Endothelial cell (in vitro differentiated cells): ENCODE results near the gene SLC16A3. TPM values are rescaled to one million over a fixed set of nuclear protein-coding genes. Genes with fewer than 3 reads are reported as not detected.

ENCODE experiments used
- DNase-seq: peaks from one replicate; pipeline ENCODE4 v3.0.0; 2021; ENCODE audit warnings: low spot score
- H3K27ac Mint-ChIP-seq: one replicate; pipeline ENCODE4 v1.8.0; 2021; ENCODE audit warnings: mixed read lengths, inconsistent platforms; ENCODE audit not compliant: unreplicated experiment
- H3K27me3 Mint-ChIP-seq: one replicate; pipeline ENCODE4 v1.8.0; 2021; ENCODE audit warnings: mild to moderate bottlenecking, moderate library complexity, mixed read lengths, inconsistent platforms; ENCODE audit not compliant: unreplicated experiment
- H3K36me3 Mint-ChIP-seq: one replicate; pipeline ENCODE4 v1.8.0; 2021; ENCODE audit warnings: mild to moderate bottlenecking, low read depth, mixed read lengths, inconsistent platforms; ENCODE audit not compliant: unreplicated experiment
- H3K4me1 Mint-ChIP-seq: one replicate; pipeline ENCODE4 v1.8.0; 2021; ENCODE audit warnings: mild to moderate bottlenecking, mixed read lengths, inconsistent platforms; ENCODE audit not compliant: unreplicated experiment
- H3K4me3 Mint-ChIP-seq: one replicate; pipeline ENCODE4 v1.8.0; 2021; ENCODE audit warnings: mild to moderate bottlenecking, mixed read lengths, inconsistent platforms; ENCODE audit not compliant: unreplicated experiment
- H3K9me3 Mint-ChIP-seq: one replicate; pipeline ENCODE4 v1.8.0; 2021; ENCODE audit warnings: mixed read lengths, inconsistent platforms; ENCODE audit not compliant: unreplicated experiment
- total RNA-seq: library from RNA; stranded (reverse); fragmentation: NEBNext Ultra II Directional; extraction: Animal tissue kit (Norgen Biotek cat#: 25700); gene quantifications from one replicate; pipeline ENCODE4 v1.2.1, GENCODE V29; 2021; ENCODE audit not compliant: unreplicated experiment
- TF ChIP-seq, protein P1 (sequence below): fragments of 200-600 bp; sonication (generic); IDR thresholded peaks from one replicate; pipeline ENCODE4 v1.5.0; 2021; ENCODE audit warnings: antibody characterized with exemption; ENCODE audit not compliant: unreplicated experiment

Gene SLC16A3
- total RNA-seq, 1 donor from 2014 or later: 76.2 TPM

DNA sequence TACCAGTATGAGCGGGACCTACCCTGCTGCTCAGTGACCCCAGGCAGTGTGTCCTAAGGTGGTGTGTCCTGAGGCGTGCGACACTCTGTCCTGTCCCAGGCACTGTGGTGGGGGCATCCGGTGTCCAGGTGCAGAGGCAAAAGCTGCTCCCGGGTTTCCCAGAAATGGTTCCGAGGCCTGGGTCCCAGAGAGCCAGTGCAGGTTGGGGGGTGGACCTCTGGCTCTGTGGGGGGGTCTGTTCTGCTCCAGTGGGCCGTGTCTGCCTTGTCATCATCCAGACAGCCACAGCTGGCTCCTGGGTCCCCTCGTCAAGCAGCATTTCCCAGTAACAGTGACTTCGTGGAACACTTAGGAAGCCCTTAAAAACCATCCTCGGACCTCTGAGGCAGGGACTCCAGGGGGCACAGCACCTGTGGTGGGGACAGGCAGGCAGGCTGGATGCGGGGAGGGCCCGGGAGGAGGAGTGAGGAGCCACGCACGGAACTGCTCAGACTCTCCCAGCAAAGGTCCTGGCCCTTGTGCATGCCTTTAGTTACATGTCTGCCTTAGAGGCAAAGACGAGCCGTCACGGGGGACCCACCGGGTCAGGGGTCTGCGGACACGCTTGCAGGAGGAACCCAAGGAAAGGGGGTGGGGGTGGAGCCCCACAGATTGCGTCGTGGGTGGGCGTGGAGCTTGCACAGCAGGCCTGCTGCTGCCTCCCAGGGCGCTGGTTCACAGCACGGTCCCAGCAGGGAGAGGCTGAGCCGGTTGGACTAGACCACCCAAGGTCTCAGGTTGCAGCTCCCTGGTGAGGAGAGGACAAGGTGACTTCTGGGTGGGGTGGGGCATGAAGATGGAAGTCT, 5.6 kb downstream of the SLC16A3 start:
- Mint-ChIP-seq H3K36me3 (no peaks in the 10 kb centered on the region), H3K27me3 (peaks cover 5% of the 10 kb centered on the region), H3K4me1 (peaks cover 9% of the 10 kb centered on the region), H3K27ac (no peak overlapping the region), H3K4me3 (no peak overlapping the region), H3K9me3 (no peaks in the 10 kb centered on the region)
- TF ChIP-seq, protein P1, sequence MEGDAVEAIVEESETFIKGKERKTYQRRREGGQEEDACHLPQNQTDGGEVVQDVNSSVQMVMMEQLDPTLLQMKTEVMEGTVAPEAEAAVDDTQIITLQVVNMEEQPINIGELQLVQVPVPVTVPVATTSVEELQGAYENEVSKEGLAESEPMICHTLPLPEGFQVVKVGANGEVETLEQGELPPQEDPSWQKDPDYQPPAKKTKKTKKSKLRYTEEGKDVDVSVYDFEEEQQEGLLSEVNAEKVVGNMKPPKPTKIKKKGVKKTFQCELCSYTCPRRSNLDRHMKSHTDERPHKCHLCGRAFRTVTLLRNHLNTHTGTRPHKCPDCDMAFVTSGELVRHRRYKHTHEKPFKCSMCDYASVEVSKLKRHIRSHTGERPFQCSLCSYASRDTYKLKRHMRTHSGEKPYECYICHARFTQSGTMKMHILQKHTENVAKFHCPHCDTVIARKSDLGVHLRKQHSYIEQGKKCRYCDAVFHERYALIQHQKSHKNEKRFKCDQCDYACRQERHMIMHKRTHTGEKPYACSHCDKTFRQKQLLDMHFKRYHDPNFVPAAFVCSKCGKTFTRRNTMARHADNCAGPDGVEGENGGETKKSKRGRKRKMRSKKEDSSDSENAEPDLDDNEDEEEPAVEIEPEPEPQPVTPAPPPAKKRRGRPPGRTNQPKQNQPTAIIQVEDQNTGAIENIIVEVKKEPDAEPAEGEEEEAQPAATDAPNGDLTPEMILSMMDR: no peak
- no peak for DNase-seq

DNA sequence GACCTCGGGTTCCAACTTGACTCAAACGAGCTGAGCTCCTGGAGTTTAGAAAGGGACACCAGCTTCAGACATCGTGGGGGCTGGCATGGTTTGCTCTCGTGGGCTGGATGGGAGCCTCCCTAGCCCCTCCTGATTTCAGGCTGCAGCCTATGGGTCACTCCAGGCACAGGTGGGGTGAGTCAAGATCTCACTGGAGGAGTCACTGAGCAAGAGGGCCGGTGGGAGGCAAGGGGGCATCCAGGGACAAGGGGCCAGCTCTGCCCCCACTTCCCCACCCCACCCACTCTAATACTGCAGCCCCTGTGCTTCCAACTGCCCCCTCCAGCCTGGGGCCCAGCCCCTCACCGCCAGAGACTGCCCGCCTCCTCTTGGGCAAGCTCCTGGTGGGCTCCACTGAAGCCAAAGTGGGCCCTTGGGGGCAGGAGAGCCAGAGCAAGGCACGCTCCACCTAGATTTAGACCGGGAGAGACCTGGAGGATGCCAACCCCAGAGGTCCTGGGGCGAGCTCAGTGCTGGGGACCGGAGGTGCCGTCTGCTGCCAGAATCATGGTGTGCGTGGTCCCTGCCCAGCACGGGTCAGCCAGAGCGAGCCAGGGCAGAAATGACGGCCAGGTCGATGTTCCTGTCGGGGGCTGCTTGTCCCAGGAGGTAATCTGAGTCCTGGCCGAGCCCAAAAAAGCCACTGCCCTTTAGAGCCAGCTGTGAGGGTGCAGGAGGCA, 6.4 kb downstream of the SLC16A3 start:
- Mint-ChIP-seq H3K27me3 (peaks cover 8% of the 10 kb centered on the region), H3K4me3 (no peak overlapping the region), H3K36me3 (no peaks in the 10 kb centered on the region), H3K27ac (no peak overlapping the region), H3K4me1 (peaks cover 6% of the 10 kb centered on the region), H3K9me3 (no peaks in the 10 kb centered on the region)
- DNase-seq: no peak
- TF ChIP-seq, protein P1: no peak

- DNase-seq: no peak
- Mint-ChIP-seq H3K36me3 (no peaks in the 10 kb centered on the region), H3K4me1 (peaks cover 6% of the 10 kb centered on the region), H3K4me3 (no peak overlapping the region), H3K9me3 (no peaks in the 10 kb centered on the region), H3K27ac (no peak overlapping the region), H3K27me3 (peaks cover 8% of the 10 kb centered on the region)
- TF ChIP-seq, protein P1: no peak
Observed at GRCh38 chr17:82235775-82236141, 6.9 kb downstream of the SLC16A3 start.

DNA sequence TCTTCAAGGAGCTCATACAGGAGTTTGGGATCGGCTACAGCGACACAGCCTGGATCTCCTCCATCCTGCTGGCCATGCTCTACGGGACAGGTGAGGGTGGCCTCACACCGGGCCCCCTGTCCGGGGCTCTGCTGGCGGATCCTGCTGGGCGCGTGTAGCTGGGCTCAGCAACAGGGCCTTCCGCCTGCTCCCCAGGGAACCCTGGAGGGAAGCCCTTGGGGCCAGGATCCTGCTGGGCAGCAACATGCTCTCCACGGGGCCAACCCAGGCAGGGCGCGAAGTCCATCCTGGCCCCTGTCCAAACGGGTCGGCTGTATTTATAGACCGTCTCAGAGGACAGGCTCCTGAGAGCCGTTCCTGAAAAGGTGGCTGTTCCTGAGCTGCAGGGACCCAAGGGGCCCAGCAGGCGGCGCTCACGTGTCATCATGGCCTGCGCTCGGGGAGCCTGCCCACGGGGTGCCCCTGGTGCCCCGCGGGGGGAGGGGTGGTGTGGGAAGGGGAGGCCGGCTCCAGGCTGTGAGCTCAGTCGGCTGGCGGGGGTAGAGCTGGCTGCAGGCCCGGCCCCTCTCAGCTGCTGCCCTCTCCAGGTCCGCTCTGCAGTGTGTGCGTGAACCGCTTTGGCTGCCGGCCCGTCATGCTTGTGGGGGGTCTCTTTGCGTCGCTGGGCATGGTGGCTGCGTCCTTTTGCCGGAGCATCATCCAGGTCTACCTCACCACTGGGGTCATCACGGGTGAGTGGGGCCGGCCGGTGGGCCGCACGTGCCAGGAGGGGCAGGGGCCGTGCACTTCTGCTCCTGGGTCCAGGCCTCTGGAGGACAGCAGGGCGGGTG, 7.5 kb downstream of the SLC16A3 start:
- TF ChIP-seq, protein P1: peak; percentile 94
- peak; percentile 77 for DNase-seq
- Mint-ChIP-seq H3K4me3 (no peak overlapping the region), H3K4me1 (peaks cover 6% of the 10 kb centered on the region), H3K27me3 (peaks cover 10% of the 10 kb centered on the region), H3K36me3 (no peaks in the 10 kb centered on the region), H3K27ac (no peak overlapping the region), H3K9me3 (no peaks in the 10 kb centered on the region)
